Measurements from ENCODE around the gene GPC6. TPM values are rescaled to one million over a fixed set of nuclear protein-coding genes. Genes with fewer than 3 reads are reported as not detected.

GPC6 gene
- polyA plus RNA-seq, 1 of the 3 experiments (the other 2 are of a cell fraction) = 6.7 TPM

- TF ChIP-seq REST (IDR thresholded peaks at IDR 0.05; ENCODE audit: low read depth, low read length) (no peak), FOSL2 (IDR thresholded peaks at IDR 0.05; ENCODE audit: borderline replicate concordance, low read depth) (no peak), POLR2AphosphoS5 (IDR thresholded peaks at IDR 0.05; ENCODE audit: low read depth, low read length) (no peak), TCF12 (IDR thresholded peaks at IDR 0.05) (no peak), NFIC (IDR thresholded peaks at IDR 0.05; ENCODE audit: borderline replicate concordance) (no peak), USF1 (IDR thresholded peaks at IDR 0.05; ENCODE audit: borderline replicate concordance, low read depth) (no peak)
These were observed 955.0 kb downstream of the GPC6 start (continued) for GRCh38 chr13:94181461-94182107.

- no peaks in the 10 kb centered on the region; a peak in 2 of 4 replicates for H3K4me1 ChIP-seq (ENCODE audit: control insufficient read depth in 1 of 2, insufficient read depth in 2 of 2, low read depth in 1 of 2, low read length in 1 of 2)
- H2AFZ ChIP-seq (ENCODE audit: low read depth) = no peak overlapping the region
- H3K79me2 ChIP-seq (ENCODE audit: insufficient read depth) = no peaks in the 10 kb centered on the region
- H3K27ac ChIP-seq (ENCODE audit: low read depth in 2 of 2, low read length in 1 of 2) = no peak overlapping the region
- H4K20me1 ChIP-seq (ENCODE audit: insufficient read depth) = no peaks in the 10 kb centered on the region
- ChIA-PET CTCF (interaction anchor here (0.9 to 1.1 kb wide), 2 partner anchors 9 to 10 kb away, joined by 3 to 4 read pairs; no protein-coding TSS in a partner anchor), POLR2A (no interaction called here)
- H3K9me2 ChIP-seq = no peaks in the 10 kb centered on the region
- H3K36me3 ChIP-seq (replicated peaks in 1 of 2; ENCODE audit: control insufficient read depth in 1 of 2, insufficient read depth in 2 of 2, low read length in 1 of 2) = no peaks in the 10 kb centered on the region
- H3K4me3 ChIP-seq (ENCODE audit: low read depth in 2 of 2, low read length in 1 of 2) = no peak overlapping the region
- DNase-seq = no peak
- no peaks in the 10 kb centered on the region for H3F3A ChIP-seq (replicated peaks; ENCODE audit: insufficient read depth)
- H3K27me3 ChIP-seq (ENCODE audit: insufficient read depth) = no peaks in the 10 kb centered on the region
- no peaks in the 10 kb centered on the region for H3K9me3 ChIP-seq
- no peak overlapping the region for H3K4me2 ChIP-seq
- no peak overlapping the region for H3K9ac ChIP-seq
- TF ChIP-seq ELF1 (IDR thresholded peaks at IDR 0.05) (no peak), POLR2AphosphoS5 (IDR thresholded peaks at IDR 0.05; ENCODE audit: low read depth, low read length) (no peak), TAF1 (IDR thresholded peaks at IDR 0.05; ENCODE audit: borderline replicate concordance, low read depth, low read length) (no peak), IRF3 (IDR thresholded peaks at IDR 0.05; ENCODE audit: low read depth, low read length) (no peak), TEAD4 (IDR thresholded peaks at IDR 0.05; ENCODE audit: borderline replicate concordance, insufficient read depth) (no peak), EZH2phosphoT487 (IDR thresholded peaks at IDR 0.05; ENCODE audit: borderline replicate concordance, low read depth) (no peak), FOXM1 (IDR thresholded peaks at IDR 0.05; ENCODE audit: low read depth) (no peak), USF1 (IDR thresholded peaks at IDR 0.05; ENCODE audit: borderline replicate concordance, low read depth) (no peak), NRF1 (IDR thresholded peaks at IDR 0.05; ENCODE audit: low read depth, low read length) (no peak), GABPA (IDR thresholded peaks at IDR 0.05; ENCODE audit: low read depth) (no peak), TCF12 (IDR thresholded peaks at IDR 0.05) (no peak), PBX3 (IDR thresholded peaks at IDR 0.05) (no peak), REST (IDR thresholded peaks at IDR 0.05; ENCODE audit: low read depth, low read length) (no peak), RCOR1 (IDR thresholded peaks at IDR 0.05; ENCODE audit: low read length) (no peak), RFX5 (IDR thresholded peaks at IDR 0.05; ENCODE audit: low read length) (no peak), MEF2A (IDR thresholded peaks at IDR 0.05; ENCODE audit: borderline replicate concordance, low read depth) (no peak), SIN3A (IDR thresholded peaks at IDR 0.05; ENCODE audit: borderline replicate concordance, low read depth, low read length) (no peak)
These were observed 955.7 kb downstream of the GPC6 start for GRCh38 chr13:94182185-94182761.
